GM12878 (cell line): ENCODE data around the gene TMEM138. TPM values are rescaled to one million over a fixed set of nuclear protein-coding genes. Genes with fewer than 3 reads are reported as not detected.

Source experiments
- E4F1 ChIP-seq: fragments of 450-650 bp; IDR thresholded peaks from 2 replicates; pipeline ENCODE4 v1.6.1; 2018; ENCODE audit warnings: borderline replicate concordance, mild to moderate bottlenecking; ENCODE audit not compliant: partially characterized antibody
- FOXK2 ChIP-seq: fragments of 450-650 bp; IDR thresholded peaks from 2 replicates; pipeline ENCODE4 v1.6.1; 2017; ENCODE audit warnings: mild to moderate bottlenecking, moderate library complexity
- IKZF1 ChIP-seq: fragments of 450-650 bp; conservative IDR thresholded peaks from 2 replicates; pipeline ENCODE4 v1.6.1; 2017; ENCODE audit warnings: antibody characterized with exemption, mild to moderate bottlenecking
- NFYB ChIP-seq: IDR thresholded peaks from 2 replicates; pipeline ENCODE4 v1.6.1; 2011; ENCODE audit warnings: low read depth, mild to moderate bottlenecking, low read length, improper control_type of control experiment, moderate library complexity; ENCODE audit not compliant: insufficient read depth
- NKRF ChIP-seq: fragments of 450-650 bp; conservative IDR thresholded peaks from 2 replicates; pipeline ENCODE4 v1.6.1; 2017; ENCODE audit warnings: mild to moderate bottlenecking, moderate library complexity
- TARDBP ChIP-seq: IDR thresholded peaks from 2 replicates; pipeline ENCODE4 v1.6.1; 2016; ENCODE audit warnings: borderline replicate concordance
- TCF7 ChIP-seq: IDR thresholded peaks from 2 replicates; pipeline ENCODE4 v1.6.1; 2014; ENCODE audit warnings: antibody characterized with exemption, borderline replicate concordance
- YY1 ChIP-seq: IDR thresholded peaks from 2 replicates; pipeline ENCODE4 v1.6.1; 2011; ENCODE audit warnings: low read depth, mild to moderate bottlenecking, low read length
- ZBTB11 ChIP-seq: fragments of 450-650 bp; formaldehyde crosslinking; IDR thresholded peaks from 2 replicates; pipeline ENCODE4 v1.5.0; 2022; ENCODE audit warnings: mild to moderate bottlenecking, missing genetic modification characterization
- ZNF592 ChIP-seq: fragments of 450-650 bp; IDR thresholded peaks from 2 replicates; pipeline ENCODE4 v1.6.1; 2017; ENCODE audit warnings: mild to moderate bottlenecking, moderate library complexity
- ZZZ3 ChIP-seq: IDR thresholded peaks from 2 replicates; pipeline ENCODE4 v1.6.1; 2011; ENCODE audit warnings: low read depth; ENCODE audit not compliant: control insufficient read depth, insufficient read length
- polyA plus RNA-seq, 11 experiments: library from polyadenylated mRNA; depleted of rRNA in 4 of 11; unstranded in 6 of 11; stranded (reverse) in 5 of 11; fragments of >200 nt; fragmentation: Nextera tagmentation in 4 of 11; fragmentation: Illumina TruSeq in 1 of 11; extraction: Ambion mirVana in 4 of 11; extraction: Trizol in 1 of 11; gene quantifications; 1 replicate in 1 of 11; 2 replicates in 10 of 11; pipeline versions ENCODE4 v1.2.1 to v1.2.3, GENCODE V29; 2011 to 2016; ENCODE audit warnings: inconsistent platforms in 2 of 11, missing spikeins in 2 of 11, low read depth in 1 of 11
- total RNA-seq, 4 experiments: library from RNA; depleted of rRNA in 3 of 4; stranded (reverse); fragments of >200 nt in 3 of 4; fragmentation: Illumina TruSeq in 1 of 4; extraction: Trizol in 1 of 4; gene quantifications; 2 replicates each; pipeline versions ENCODE4 v1.2.1 to v1.2.3, GENCODE V29; 2013 to 2021

Gene TMEM138
- total and polyA plus RNA-seq, 10 of the 15 experiments (the other 5 are each of a cell fraction or from before 2014, with no cell fraction given) = 28.5 to 116 (median 73.4) TPM

GRCh38 chr11:61369372-61370348 is 7.5 kb downstream of the TMEM138 start (continued):
- TF ChIP-seq ZBTB11 (CRISPR knock-in tag) (no peak), TARDBP (no peak), FOXK2 (peak; percentile 34; the same call in 1 of the 2 replicates), E4F1 (no peak), TCF7 (no peak), NFYB (no peak), ZZZ3 (no peak), IKZF1 (peak; percentile 98), NKRF (no peak; the same call in 1 of the 2 replicates), YY1 (no peak; the same call in 1 of the 2 replicates), ZNF592 (peak; percentile 22; the same call in 1 of the 2 replicates)
